K562 (cell line): ENCODE results near the gene IRS2. TPM values are rescaled to one million over a fixed set of nuclear protein-coding genes. Genes with fewer than 3 reads are reported as not detected.

Source experiments
- ARID3B ChIP-seq: fragments of 250-450 bp; sonication (Bioruptor Pico); IDR thresholded peaks from 2 replicates; pipeline ENCODE4 v1.4.0; 2020; ENCODE audit warnings: borderline replicate concordance
- CBFB ChIP-seq: sonication (generic); formaldehyde crosslinking; IDR thresholded peaks from 2 replicates; pipeline ENCODE4 v1.4.0; 2020; ENCODE audit warnings: mild to moderate bottlenecking, missing genetic modification reagents
- CHAMP1 ChIP-seq: fragments of 450-650 bp; IDR thresholded peaks from 2 replicates; pipeline ENCODE4 v1.6.1; 2016; ENCODE audit warnings: mild to moderate bottlenecking
- GABPB1 ChIP-seq: sonication (generic); formaldehyde crosslinking; IDR thresholded peaks from 2 replicates; pipeline ENCODE4 v1.8.0; 2022; ENCODE audit warnings: mild to moderate bottlenecking, missing genetic modification reagents
- KAT7 ChIP-seq: sonication (generic); formaldehyde crosslinking; IDR thresholded peaks from 2 replicates; pipeline ENCODE4 v1.8.0; 2022; ENCODE audit warnings: missing genetic modification reagents, mild to moderate bottlenecking, borderline replicate concordance
- NR4A1 ChIP-seq, 2 experiments: fragments of 250-450 bp in 1 of 2; fragments of 450-650 bp in 1 of 2; sonication (Bioruptor Pico) in 1 of 2; IDR thresholded peaks; 2 replicates each; pipeline versions ENCODE4 v1.4.0 to v1.6.1; 2016 to 2020; ENCODE audit warnings: mild to moderate bottlenecking in 2 of 2, missing compliant biosample characterization in 1 of 2, missing genetic modification characterization in 1 of 2, moderate library complexity in 1 of 2
- PHTF2 ChIP-seq: fragments of 250-450 bp; sonication (Bioruptor Pico); IDR thresholded peaks from 2 replicates; pipeline ENCODE4 v1.5.0; 2021; ENCODE audit warnings: mild to moderate bottlenecking
- PKNOX1 ChIP-seq: fragments of 450-650 bp; IDR thresholded peaks from 2 replicates; pipeline ENCODE4 v1.6.1; 2016
- UBTF ChIP-seq, 2 experiments: IDR thresholded peaks; 2 replicates each; pipeline ENCODE4 v1.6.1; 2012; ENCODE audit warnings: improper control_type of control experiment in 2 of 2, low read depth in 2 of 2, low read length in 2 of 2, borderline replicate concordance in 1 of 2
- ZFP30 ChIP-seq: fragments of 250-450 bp; sonication (Bioruptor Pico); IDR thresholded peaks from 2 replicates; pipeline ENCODE4 v1.8.0; 2022; ENCODE audit warnings: moderate library complexity, mild to moderate bottlenecking, inconsistent platforms, borderline replicate concordance
- ZNF140 ChIP-seq: fragments of 250-450 bp; sonication (Bioruptor Pico); IDR thresholded peaks from 2 replicates; pipeline ENCODE4 v1.8.0; 2021; ENCODE audit warnings: moderate library complexity, mild to moderate bottlenecking, inconsistent platforms
- ZNF639 ChIP-seq, 2 experiments: fragments of 200-800 bp in 1 of 2; sonication (Bioruptor generic) in 1 of 2; sonication (generic) in 1 of 2; formaldehyde crosslinking in 1 of 2; IDR thresholded peaks in 1 of 2; conservative IDR thresholded peaks in 1 of 2; 2 replicates each; pipeline versions ENCODE4 v1.5.0 to v1.6.1; 2016 to 2020; ENCODE audit warnings: missing compliant biosample characterization in 1 of 2, missing genetic modification characterization in 1 of 2, missing genetic modification reagents in 1 of 2
- polyA plus RNA-seq, 8 experiments: library from polyadenylated mRNA; depleted of rRNA in 4 of 8; stranded (reverse) in 5 of 8; unstranded in 3 of 8; fragments of >200 nt; fragmentation: Nextera tagmentation in 2 of 8; fragmentation: Illumina TruSeq in 1 of 8; extraction: Ambion mirVana in 2 of 8; extraction: Trizol in 1 of 8; gene quantifications; 2 replicates each; pipeline versions ENCODE4 v1.2.1 to v1.2.3, GENCODE V29; 2011 to 2014; ENCODE audit warnings: inconsistent platforms in 1 of 8, missing spikeins in 1 of 8
- total RNA-seq, 7 experiments: library from RNA; depleted of rRNA in 6 of 7; stranded (reverse); fragments of >200 nt in 6 of 7; fragmentation: Illumina TruSeq in 2 of 7; extraction: Trizol in 2 of 7; gene quantifications; 2 replicates each; pipeline versions ENCODE4 v1.2.1 to v1.2.3, GENCODE V29; 2011 to 2021; ENCODE audit warnings: low replicate concordance in 1 of 7
- TF ChIP-seq, protein P1 (sequence below), 2 experiments: fragments of 450-650 bp in 1 of 2; sonication (generic) in 1 of 2; formaldehyde crosslinking in 1 of 2; IDR thresholded peaks in 1 of 2; conservative IDR thresholded peaks in 1 of 2; 2 replicates each; pipeline versions ENCODE4 v1.6.1 to v1.8.1; 2016 to 2023; ENCODE audit warnings: mild to moderate bottlenecking in 2 of 2, moderate library complexity in 2 of 2, inconsistent platforms in 1 of 2, missing genetic modification reagents in 1 of 2

Gene IRS2
- total and polyA plus RNA-seq, 9 of the 15 experiments (the other 6 are each of a cell fraction or from before 2014, with no cell fraction given) = 0.36 to 4.6 (median 0.63) TPM

DNA sequence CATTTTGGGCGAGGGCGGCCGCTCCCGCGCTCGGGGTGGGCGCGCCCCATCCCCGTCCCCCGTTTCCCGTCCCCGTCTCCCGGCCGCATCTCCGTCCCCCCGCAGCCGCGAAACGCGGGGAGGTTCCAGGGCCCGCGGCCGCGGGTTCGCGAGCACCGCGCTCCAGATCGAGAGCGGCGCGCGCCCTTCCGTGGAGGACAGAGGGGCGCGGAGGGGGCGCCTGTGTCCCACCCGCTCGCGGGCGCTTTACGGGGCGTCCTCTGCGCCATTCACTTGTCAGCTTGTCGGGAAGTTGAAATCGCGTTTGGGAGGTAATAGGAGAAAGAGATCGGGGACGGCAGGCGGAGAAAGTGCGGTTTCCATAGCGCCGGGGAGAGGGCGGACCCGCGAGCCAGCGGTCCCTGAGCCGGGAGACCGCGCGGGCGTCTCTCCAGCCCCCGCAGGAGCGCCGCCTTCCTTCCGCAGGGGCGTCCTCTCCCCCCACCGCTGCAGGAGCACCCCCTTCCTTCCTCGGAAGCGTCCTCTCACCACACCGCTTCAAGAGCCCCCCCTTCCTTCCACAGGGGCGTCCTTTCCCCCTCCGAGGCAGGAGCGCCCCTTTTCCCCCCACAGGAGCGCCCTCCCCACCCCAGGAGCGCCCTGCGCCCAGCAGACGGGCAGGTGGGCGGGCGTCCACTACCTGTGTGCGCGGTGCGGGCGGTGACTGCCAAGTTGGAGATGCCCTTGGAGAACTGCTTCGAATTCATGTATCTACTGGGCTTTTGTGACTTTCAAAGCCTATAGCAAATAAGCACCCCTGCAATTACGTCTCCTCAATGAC lies 962 bp upstream of the IRS2 start (continued):
- TF ChIP-seq, protein P1, sequence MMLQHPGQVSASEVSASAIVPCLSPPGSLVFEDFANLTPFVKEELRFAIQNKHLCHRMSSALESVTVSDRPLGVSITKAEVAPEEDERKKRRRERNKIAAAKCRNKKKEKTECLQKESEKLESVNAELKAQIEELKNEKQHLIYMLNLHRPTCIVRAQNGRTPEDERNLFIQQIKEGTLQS (IDR thresholded peaks at IDR 0.05) = no peak
- TF ChIP-seq, protein P1 (CRISPR knock-in tag; conservative IDR thresholded peaks at IDR 0.05) = no peak
- TF ChIP-seq ZFP30 (no peak), UBTF (IDR thresholded peaks at IDR 0.05; ENCODE audit: borderline replicate concordance in 1 of 2, low read depth in 2 of 2, low read length in 2 of 2) (no peak), NR4A1 (CRISPR knock-in tag; IDR thresholded peaks at IDR 0.05) (no peak), NR4A1 (tag; IDR thresholded peaks at IDR 0.05) (no peak), GABPB1 (no peak), ZNF140 (CRISPR knock-in tag) (no peak), CBFB (CRISPR knock-in tag) (no peak), PKNOX1 (no peak), KAT7 (CRISPR knock-in tag) (no peak), ARID3B (no peak), ZNF639 (CRISPR knock-in tag; conservative IDR thresholded peaks at IDR 0.05 in 1 of 2, IDR thresholded peaks at IDR 0.05 in 1 of 2) (no peak), PHTF2 (CRISPR knock-in tag) (no peak), CHAMP1 (no peak)
